Fibroblast of the aortic adventitia (primary cell): ENCODE results near the gene ZDHHC12. TPM values are rescaled to one million over a fixed set of nuclear protein-coding genes. Genes with fewer than 3 reads are reported as not detected.

Source experiments
- DNase-seq: peaks from one replicate; pipeline ENCODE4 v3.0.0-alpha.2; 2010; ENCODE audit warnings: low read depth
- H3K4me3 ChIP-seq: 2 replicates; pipeline ENCODE4 v1.5.1; 2011; ENCODE audit warnings: low read depth, mild to moderate bottlenecking, control low read depth, low read length, moderate library complexity
- total RNA-seq: library from RNA; depleted of rRNA; stranded (reverse); fragments of >200 nt; gene quantifications from 2 replicates; pipeline ENCODE4 v1.2.3, GENCODE V29; 2012; ENCODE audit warnings: low replicate concordance
- TF ChIP-seq, protein P1 (sequence below): IDR thresholded peaks from 2 replicates; pipeline ENCODE4 v1.5.1; 2011; ENCODE audit warnings: mild to moderate bottlenecking, low read length, control low read depth, inconsistent platforms; ENCODE audit not compliant: insufficient read depth

The ZDHHC12 gene
- total RNA-seq, 1 donor, result 18.9 TPM

DNA sequence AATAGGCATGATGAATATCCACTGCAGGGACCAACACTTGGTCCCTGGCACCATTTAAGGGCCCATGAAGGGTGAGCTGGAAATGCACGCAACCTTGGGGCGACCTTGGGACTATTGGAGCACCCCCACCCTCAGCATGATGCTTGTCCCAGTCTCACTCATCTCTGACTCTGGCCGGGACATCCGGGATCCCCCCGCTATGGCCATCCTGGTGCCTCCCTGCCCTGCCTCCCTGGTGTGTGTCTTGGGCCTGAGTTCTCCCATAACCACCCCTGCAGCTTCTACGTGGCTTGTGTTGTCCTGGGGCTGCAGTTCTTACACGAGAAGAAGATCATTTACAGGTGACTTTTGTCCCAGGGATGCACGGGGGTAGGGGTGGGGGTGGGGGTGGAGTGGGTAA, 5.9 kb downstream of the ZDHHC12 start:
- no peak overlapping the region for H3K4me3 ChIP-seq
- TF ChIP-seq, protein P1, sequence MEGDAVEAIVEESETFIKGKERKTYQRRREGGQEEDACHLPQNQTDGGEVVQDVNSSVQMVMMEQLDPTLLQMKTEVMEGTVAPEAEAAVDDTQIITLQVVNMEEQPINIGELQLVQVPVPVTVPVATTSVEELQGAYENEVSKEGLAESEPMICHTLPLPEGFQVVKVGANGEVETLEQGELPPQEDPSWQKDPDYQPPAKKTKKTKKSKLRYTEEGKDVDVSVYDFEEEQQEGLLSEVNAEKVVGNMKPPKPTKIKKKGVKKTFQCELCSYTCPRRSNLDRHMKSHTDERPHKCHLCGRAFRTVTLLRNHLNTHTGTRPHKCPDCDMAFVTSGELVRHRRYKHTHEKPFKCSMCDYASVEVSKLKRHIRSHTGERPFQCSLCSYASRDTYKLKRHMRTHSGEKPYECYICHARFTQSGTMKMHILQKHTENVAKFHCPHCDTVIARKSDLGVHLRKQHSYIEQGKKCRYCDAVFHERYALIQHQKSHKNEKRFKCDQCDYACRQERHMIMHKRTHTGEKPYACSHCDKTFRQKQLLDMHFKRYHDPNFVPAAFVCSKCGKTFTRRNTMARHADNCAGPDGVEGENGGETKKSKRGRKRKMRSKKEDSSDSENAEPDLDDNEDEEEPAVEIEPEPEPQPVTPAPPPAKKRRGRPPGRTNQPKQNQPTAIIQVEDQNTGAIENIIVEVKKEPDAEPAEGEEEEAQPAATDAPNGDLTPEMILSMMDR, result no peak
- DNase-seq, result no peak

DNA sequence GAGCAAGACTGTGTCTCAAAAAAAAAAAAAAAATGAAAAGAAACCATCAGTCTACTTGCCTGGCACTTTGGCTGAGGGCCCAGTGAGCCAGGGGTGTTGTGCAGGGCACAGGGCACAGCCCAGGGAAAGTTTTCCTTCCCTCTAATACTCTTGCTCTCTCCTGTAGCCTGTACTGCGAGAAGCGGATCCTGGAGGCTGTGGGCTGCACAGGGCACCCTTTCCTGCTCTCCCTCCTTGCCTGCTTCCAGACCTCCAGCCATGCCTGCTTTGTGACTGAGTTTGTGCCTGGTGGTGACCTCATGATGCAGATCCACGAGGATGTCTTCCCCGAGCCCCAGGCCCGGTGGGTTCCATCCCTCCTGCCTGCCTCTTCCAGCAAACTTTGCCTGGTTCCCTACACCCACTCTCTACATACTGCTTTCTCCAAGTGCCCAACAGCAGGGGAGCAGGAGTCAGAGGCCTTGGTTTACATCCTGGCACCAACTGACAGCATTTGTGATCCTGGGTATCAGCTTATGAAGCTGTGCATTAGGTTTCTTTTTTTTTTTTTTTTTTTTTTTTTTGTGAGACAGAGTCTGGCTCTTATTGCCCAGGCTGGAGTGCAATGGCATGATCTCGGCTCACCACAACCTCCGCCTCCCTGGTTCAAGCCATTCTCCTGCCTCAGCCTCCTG, 7.2 kb downstream of the ZDHHC12 start:
- no peak for DNase-seq
- H3K4me3 ChIP-seq, result no peak overlapping the region
- TF ChIP-seq, protein P1, result no peak

- no peak for DNase-seq
- H3K4me3 ChIP-seq, result no peak overlapping the region
- TF ChIP-seq, protein P1, result no peak
These were observed 8.5 kb downstream of the ZDHHC12 start for GRCh38 chr9:128715436-128715750.

DNA sequence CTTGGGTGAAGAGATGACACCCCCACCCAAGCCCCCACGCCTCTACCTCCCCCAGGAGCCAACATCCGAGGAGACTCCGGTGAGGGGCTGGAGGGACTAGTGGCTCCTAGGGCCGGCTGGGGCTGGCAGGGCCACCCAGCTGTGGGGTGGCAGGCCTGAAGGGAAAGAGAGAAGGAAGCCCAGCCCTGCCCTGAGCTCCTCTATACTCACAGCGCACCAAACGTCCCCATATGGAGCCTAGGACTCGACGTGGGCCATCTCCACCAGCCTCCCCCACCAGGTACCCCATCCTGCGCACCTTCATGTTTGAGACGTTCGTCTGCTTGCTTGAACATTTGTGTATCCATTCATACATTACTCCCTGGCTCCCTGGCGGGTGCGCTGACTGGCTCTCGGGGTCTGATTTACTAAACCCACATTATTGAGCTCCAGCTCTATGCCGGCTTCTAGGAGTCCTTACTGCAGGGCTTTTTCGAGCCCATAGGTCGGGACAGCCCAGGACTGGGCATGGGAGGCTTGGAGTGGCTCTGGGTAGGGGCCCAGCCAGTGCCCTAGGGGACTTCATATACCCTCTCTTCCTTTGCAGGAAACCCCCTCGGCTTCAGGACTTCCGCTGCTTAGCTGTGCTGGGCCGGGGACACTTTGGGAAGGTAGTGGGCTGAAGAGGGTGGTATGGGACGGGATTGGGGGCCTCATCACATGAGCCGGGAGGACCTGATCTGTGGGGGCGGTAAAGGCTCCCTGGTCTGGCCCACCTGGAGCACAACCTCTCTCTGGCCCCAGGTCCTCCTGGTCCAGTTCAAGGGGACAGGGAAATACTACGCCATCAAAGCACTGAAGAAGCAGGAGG, 9.1 kb downstream of the ZDHHC12 start:
- no peak for DNase-seq
- TF ChIP-seq, protein P1, result no peak
- H3K4me3 ChIP-seq, result no peak overlapping the region

- TF ChIP-seq, protein P1, result no peak
- no peak overlapping the region for H3K4me3 ChIP-seq
- DNase-seq, result no peak
These were observed 9.9 kb downstream of the ZDHHC12 start for GRCh38 chr9:128713941-128714573.

GRCh38 chr9:128713411-128713780, 10.5 kb downstream of the ZDHHC12 start:
- TF ChIP-seq, protein P1, result no peak
- no peak for DNase-seq
- H3K4me3 ChIP-seq, result no peak overlapping the region
